Transverse colon (tissue), 4 donors: Measurements from ENCODE around the gene TRNP1. TPM values are rescaled to one million over a fixed set of nuclear protein-coding genes. Genes with fewer than 3 reads are reported as not detected.
A peak's percentile ranks its signal among the peaks of the same experiment; 100 is the strongest.

Experiments
- DNase-seq: peaks from one replicate; pipeline ENCODE4 v3.0.0-alpha.2; 2019
- H3K27ac ChIP-seq, 4 donors: fragments of 200-600 bp; sonication (generic); 2 replicates each; pipeline ENCODE4 v1.5.1; 2016 to 2018; ENCODE audit warnings: inconsistent platforms in 4 of 4
- H3K27me3 ChIP-seq: fragments of 200-600 bp; sonication (generic); 2 replicates; pipeline ENCODE4 v1.5.1; 2017; ENCODE audit warnings: inconsistent platforms
- H3K36me3 ChIP-seq, 4 donors: fragments of 200-600 bp; sonication (generic); 2 replicates each; pipeline ENCODE4 v1.5.1; 2017 to 2019; ENCODE audit warnings: inconsistent platforms in 4 of 4
- H3K4me1 ChIP-seq, 4 donors: fragments of 200-600 bp; sonication (generic); 2 replicates each; pipeline ENCODE4 v1.5.1; 2017 to 2020; ENCODE audit warnings: inconsistent platforms in 4 of 4
- H3K4me3 ChIP-seq, 4 donors: fragments of 200-600 bp; sonication (generic); 1 replicate in 1 of 4; 2 replicates in 3 of 4; pipeline versions ENCODE4 v1.5.1 to v1.6.1; 2017 to 2019; ENCODE audit warnings: inconsistent platforms in 4 of 4
- H3K9me3 ChIP-seq, 2 donors: fragments of 200-600 bp; sonication (generic); 2 replicates each; pipeline ENCODE4 v1.5.1; 2017 to 2019; ENCODE audit warnings: inconsistent platforms in 2 of 2
- CTCF ChIP-seq, 5 experiments: fragments of 200-600 bp in 3 of 5; fragments of 450-650 bp in 2 of 5; sonication (generic) in 3 of 5; IDR thresholded peaks; 1 replicate in 2 of 5; 2 replicates in 3 of 5; pipeline ENCODE4 v1.5.1; 2016 to 2017; ENCODE audit warnings: antibody characterized with exemption in 5 of 5, inconsistent platforms in 3 of 5, mild to moderate bottlenecking in 2 of 5, moderate library complexity in 1 of 5
- EP300 ChIP-seq: sonication (generic); formaldehyde crosslinking; IDR thresholded peaks from one replicate; pipeline ENCODE4 v1.6.1; 2017; ENCODE audit warnings: antibody characterized with exemption, low read depth
- POLR2A ChIP-seq: fragments of 450-650 bp; IDR thresholded peaks from one replicate; pipeline ENCODE4 v1.6.1; 2016; ENCODE audit warnings: antibody characterized with exemption, mild to moderate bottlenecking, moderate library complexity
- POLR2AphosphoS5 ChIP-seq, 3 donors: sonication (generic); formaldehyde crosslinking; IDR thresholded peaks; one replicate each; pipeline ENCODE4 v1.6.1; 2016; ENCODE audit warnings: antibody characterized with exemption in 3 of 3
- WGBS, 2 donors: methylation state at CpG; one replicate each; pipeline ENCODE4 v1.1.5; 2018; ENCODE audit warnings: low coverage in 1 of 2; 5-methylcytosine and 5-hydroxymethylcytosine counted together
- in situ Hi-C, 4 donors: fragments of 200-750 bp; cut with MboI; loops; one replicate each; pipeline versions ENCODE4 v1.15.0 to v1.15.1; 2017; ENCODE audit warnings: low sequenced_read_pairs in 3 of 4, low pct_ligation_motif_present in 1 of 4, low pct_unique_long_range_greater_than_20kb in 1 of 4
- intact Hi-C: fragments of 100-400 bp; cut with DNase I; formaldehyde crosslinking; loops from one replicate; pipeline ENCODE4 v1.15.1; 2023; ENCODE audit warnings: low total_unique reads
- total RNA-seq, 4 donors: library from RNA; depleted of rRNA; stranded (reverse); fragments of >200 nt; gene quantifications; one replicate each; pipeline ENCODE4 v1.1.0, GENCODE V29; 2016

TRNP1 gene
- total RNA-seq, 4 donors from 2014 or later: 0.80 to 4.1 (median 2.3) TPM; not detected in 1

DNA sequence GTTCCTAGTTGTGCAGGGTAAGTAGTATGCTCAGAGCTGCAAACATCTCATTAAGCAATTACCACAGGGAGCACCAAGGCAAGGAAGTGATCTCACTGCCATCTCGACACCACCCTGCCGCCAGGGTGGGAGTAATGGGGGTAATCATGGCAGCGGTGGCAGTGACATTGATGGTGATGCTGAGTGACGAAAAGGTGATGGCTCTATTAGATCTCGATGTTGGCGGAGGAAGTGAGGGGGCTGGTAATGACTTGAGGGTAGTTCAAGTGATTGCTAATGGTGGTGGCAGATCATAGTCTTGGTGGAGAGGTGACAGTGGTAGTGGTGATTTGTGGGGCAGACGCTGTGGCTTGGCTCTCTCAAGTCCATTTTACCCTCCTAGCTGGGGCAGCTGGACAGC, 44.5 kb downstream of the TRNP1 start:
- WGBS, 2 donors: 79 to 84% methylated on average over 6 to 7 of the region's 7 CpGs
- H3K4me1 ChIP-seq: peaks cover 0 to 10% (median 5%) of the 10 kb centered on the region in 4 donors
- H3K27ac ChIP-seq: no peak overlapping the region
- H3K4me3 ChIP-seq: no peak overlapping the region
- no peak for TF ChIP-seq EP300
- in situ Hi-C loops: no loop called here
- no peaks in the 10 kb centered on the region for H3K36me3 ChIP-seq
- no peak for DNase-seq
- intact Hi-C loops: no loop called here
- no peaks in the 10 kb centered on the region for H3K9me3 ChIP-seq
- H3K27me3 ChIP-seq: no peaks in the 10 kb centered on the region

- no peaks in the 10 kb centered on the region for H3K36me3 ChIP-seq
- in situ Hi-C loops: loop anchor here in 2 of 4 donors (10.0 kb wide), 1 partner anchor 52 kb away; no protein-coding TSS in a partner anchor
- 71 to 72% methylated on average over 4 to 7 of the region's 7 CpGs for WGBS, 2 donors
- DNase-seq: no peak
- no peaks in the 10 kb centered on the region for H3K9me3 ChIP-seq
- H3K27me3 ChIP-seq: no peaks in the 10 kb centered on the region
- H3K4me3 ChIP-seq: no peak overlapping the region
- H3K27ac ChIP-seq: no peak overlapping the region
- intact Hi-C loops: loop anchor here (2.0 kb wide), 1 partner anchor 46 kb away; no protein-coding TSS in a partner anchor
- no peak for TF ChIP-seq EP300
- TF ChIP-seq POLR2A: no peak
- TF ChIP-seq CTCF (IDR thresholded peaks at IDR 0.05): no peak
- TF ChIP-seq POLR2AphosphoS5 (IDR thresholded peaks at IDR 0.05): no peak
- H3K4me1 ChIP-seq: peaks cover 3 to 20% (median 5%) of the 10 kb centered on the region in 4 donors
These were observed 49.2 kb downstream of the TRNP1 start for GRCh38 chr1:27042670-27043069.

DNA sequence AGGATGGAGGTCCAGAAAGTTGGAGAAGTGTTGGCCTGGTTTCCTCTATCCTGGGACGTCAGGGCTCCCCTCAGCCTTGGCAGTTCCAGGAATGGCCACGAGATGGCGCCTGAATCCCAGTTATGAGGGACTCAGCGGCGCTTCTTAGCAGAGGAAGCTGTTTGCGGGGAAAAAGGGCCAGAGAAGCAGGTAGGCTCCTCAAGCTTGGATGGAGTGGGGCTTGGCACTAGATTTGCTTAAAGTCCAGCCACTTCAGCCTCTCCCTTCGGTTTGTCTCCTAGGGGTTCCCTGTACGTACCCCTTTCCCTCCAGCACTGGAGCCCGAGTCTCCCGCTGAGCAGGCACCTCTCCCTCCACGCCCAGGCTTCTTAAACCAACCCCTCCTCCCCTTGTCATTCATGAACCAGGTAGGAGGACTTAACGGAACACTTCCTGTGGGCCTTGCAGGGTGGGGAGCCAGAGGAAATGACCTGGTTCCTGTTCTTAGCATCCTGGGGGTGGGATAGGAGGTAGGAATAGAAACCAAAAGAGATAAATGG, 51.2 kb downstream of the TRNP1 start:
- Histone ChIP-seq H3K27me3 (no peaks in the 10 kb centered on the region), H3K27ac (no peak overlapping the region), H3K36me3 (no peaks in the 10 kb centered on the region), H3K4me1 (peaks cover 3 to 20% (median 5%) of the 10 kb centered on the region in 4 donors), H3K9me3 (no peaks in the 10 kb centered on the region), H3K4me3 (peak overlapping the region in 1 of 4 donors; percentile 33)
- 7% methylated on average over 12 of the region's 12 CpGs; no CpG with 5 or more reads in 1 of the 2 donors for WGBS, 2 donors
- TF ChIP-seq POLR2A: no peak
- no peak for TF ChIP-seq POLR2AphosphoS5 (IDR thresholded peaks at IDR 0.05)
- peak; percentile 97 to 99 (median 97) for TF ChIP-seq CTCF (IDR thresholded peaks at IDR 0.05)
- in situ Hi-C loops: loop anchor here (5.0 to 10.0 kb wide), 3 partner anchors 48 to 53 kb away; no protein-coding TSS in a partner anchor
- DNase-seq: peak; percentile 91
- intact Hi-C loops: loop anchor here (2.0 to 5.0 kb wide), 2 partner anchors 38 to 54 kb away; no protein-coding TSS in a partner anchor

GRCh38 chr1:27045973-27046558, 52.6 kb downstream of the TRNP1 start:
- Histone ChIP-seq H3K9me3 (no peaks in the 10 kb centered on the region), H3K4me1 (peaks cover 3 to 20% (median 5%) of the 10 kb centered on the region in 4 donors), H3K27ac (no peak overlapping the region), H3K27me3 (no peaks in the 10 kb centered on the region), H3K4me3 (no peak overlapping the region), H3K36me3 (no peaks in the 10 kb centered on the region)
- DNase-seq: peak; percentile 72
- in situ Hi-C loops: loop anchor here (5.0 to 10.0 kb wide), 3 partner anchors 46 to 51 kb away; no protein-coding TSS in a partner anchor
- TF ChIP-seq CTCF (IDR thresholded peaks at IDR 0.05) (peak; percentile 86 to 90 (median 87)), POLR2AphosphoS5 (IDR thresholded peaks at IDR 0.05) (no peak)
- intact Hi-C loops: loop anchor here (2.0 to 5.0 kb wide), 2 partner anchors 36 to 53 kb away; no protein-coding TSS in a partner anchor
- 16 to 22% methylated on average over 7 to 17 of the region's 17 CpGs for WGBS, 2 donors
